ENCODE measurements around the gene TPM1. TPM values are rescaled to one million over a fixed set of nuclear protein-coding genes. Genes with fewer than 3 reads are reported as not detected.

TPM1 gene
- total and polyA plus RNA-seq, 2 of the 4 experiments (the other 2 are of a cell fraction) = 661 to 1,623 TPM

- no peak for TF ChIP-seq MAZ (IDR thresholded peaks at IDR 0.05; ENCODE audit: borderline replicate concordance, low read depth, low read length)
These were observed 65.5 kb downstream of the TPM1 start (continued) for GRCh38 chr15:63107895-63108546.

GRCh38 chr15:63109498-63109897 lies 67.0 kb downstream of the TPM1 start:
- no peak for DNase-seq
- dilution Hi-C loops (cut with HindIII; ENCODE audit: low sequenced_read_pairs, unreplicated experiment) = no loop called here

More at GRCh38 chr15:63109498-63109897, 67.0 kb downstream of the TPM1 start:
- H2AK5ac ChIP-seq (ENCODE audit: low read depth, low read length) = peak overlapping the region; percentile 84; the same call in 1 of the 2 replicates
- peak overlapping the region; percentile 49; the same call in 1 of the 2 replicates for H4K5ac ChIP-seq (ENCODE audit: low read depth, low read length)
- no peak overlapping the region for H2AFZ ChIP-seq (replicated peaks; ENCODE audit: low read length, poor library complexity)
- ChIA-PET CTCF (interaction anchor here (0.6 to 1.2 kb wide), 2 partner anchors 15 to 331 kb away, joined by 3 to 7 read pairs; no protein-coding TSS in a partner anchor), POLR2A (ENCODE audit: unreplicated experiment) (interaction anchor here (0.6 kb wide), 1 partner anchor 40 kb away, joined by 3 read pairs; no protein-coding TSS in a partner anchor)
- intact Hi-C loops (cut with micrococcal nuclease) (no loop called here), in situ Hi-C loops (cut with MboI; ENCODE audit: low sequenced_read_pairs) (no loop called here)
- no TSS peak for BruUV-seq (replicated peaks)
- H3K4ac ChIP-seq (ENCODE audit: low read depth, low read length) = peak overlapping the region; percentile 51
- no peaks in the 10 kb centered on the region for H3K36me3 ChIP-seq (ENCODE audit: control insufficient read depth, insufficient read depth, low read length)
- peak overlapping the region in 1 of 2 experiments; percentile 75; a peak in 3 of 4 replicates for H4K8ac ChIP-seq (ENCODE audit: low read depth in 2 of 2, low read length in 2 of 2)
- peak overlapping the region; percentile 73; the same call in 1 of the 2 replicates for H3K18ac ChIP-seq (ENCODE audit: low read depth, low read length)
- H3K23ac ChIP-seq (ENCODE audit: low read depth, low read length) = peak overlapping the region; percentile 18; the same call in 1 of the 2 replicates
- 100% methylated on average over 1 of the region's 2 CpGs; no CpG with 5 or more reads in 1 of the 2 experiments for WGBS, 2 experiments (ENCODE audit: extremely low coverage in 2 of 2, insufficient read length in 1 of 2)
- peak overlapping the region; percentile 85 for H2BK15ac ChIP-seq (ENCODE audit: low read depth, low read length)
- peaks cover 17% of the 10 kb centered on the region for H3K4me1 ChIP-seq (ENCODE audit: control insufficient read depth, insufficient read depth, low read length)
- H3K9me3 ChIP-seq (ENCODE audit: control insufficient read depth, insufficient read depth, low read length) = peaks cover 6% of the 10 kb centered on the region
- peak overlapping the region; percentile 87 for H3K14ac ChIP-seq (replicated peaks; ENCODE audit: low read depth, low read length)
- H2BK20ac ChIP-seq (ENCODE audit: low read depth, low read length) = peak overlapping the region; percentile 69
- no peak overlapping the region for H2AK9ac ChIP-seq (replicated peaks; ENCODE audit: low read depth, low read length, poor library complexity)
- H4K91ac ChIP-seq (ENCODE audit: insufficient read depth, low read depth, low read length) = peak overlapping the region; percentile 91
- no peak overlapping the region for H3K4me2 ChIP-seq (ENCODE audit: low read depth, low read length)
- H3K27ac ChIP-seq (ENCODE audit: insufficient read depth, low read length) = no peak overlapping the region
- ATAC-seq (ENCODE audit: low read depth) = no peak
- H2BK120ac ChIP-seq (ENCODE audit: low read depth, low read length) = peak overlapping the region; percentile 96
- H3K56ac ChIP-seq (ENCODE audit: extremely low read depth, insufficient read depth, low read length) = no peak overlapping the region
- H4K20me1 ChIP-seq (ENCODE audit: insufficient read depth, low read length) = no peaks in the 10 kb centered on the region
- peak overlapping the region; percentile 8 for H2BK5ac ChIP-seq (ENCODE audit: low read depth, low read length, poor library complexity, severe bottlenecking)
- H3K27me3 ChIP-seq (ENCODE audit: control insufficient read depth, insufficient read depth, low read length) = no peaks in the 10 kb centered on the region
- H3K79me1 ChIP-seq (ENCODE audit: low read depth in 1 of 2, low read length in 2 of 2) = peaks cover 0 to 7% of the 10 kb centered on the region in 2 experiments; a peak in 2 of 4 replicates
- H3K4me3 ChIP-seq (ENCODE audit: insufficient read depth, low read depth, low read length) = no peak overlapping the region
- no peak overlapping the region for H3K9ac ChIP-seq (ENCODE audit: low read depth, low read length)
- H3K9me1 ChIP-seq (ENCODE audit: insufficient read depth, low read length) = peaks cover 13% of the 10 kb centered on the region
- TF ChIP-seq NFE2L2 (IDR thresholded peaks at IDR 0.05; ENCODE audit: low read depth, low read length) (no peak), BHLHE40 (IDR thresholded peaks at IDR 0.05; ENCODE audit: low read depth, low read length) (no peak), ELK1 (IDR thresholded peaks at IDR 0.05; ENCODE audit: borderline replicate concordance, low read depth, low read length) (no peak), POLR2A (IDR thresholded peaks at IDR 0.05; ENCODE audit: low read depth, low read length) (no peak), RFX5 (IDR thresholded peaks at IDR 0.05; ENCODE audit: low read depth, low read length) (no peak)
